ENCODE measurements around the gene SCUBE1.

SCUBE1 gene

DNA sequence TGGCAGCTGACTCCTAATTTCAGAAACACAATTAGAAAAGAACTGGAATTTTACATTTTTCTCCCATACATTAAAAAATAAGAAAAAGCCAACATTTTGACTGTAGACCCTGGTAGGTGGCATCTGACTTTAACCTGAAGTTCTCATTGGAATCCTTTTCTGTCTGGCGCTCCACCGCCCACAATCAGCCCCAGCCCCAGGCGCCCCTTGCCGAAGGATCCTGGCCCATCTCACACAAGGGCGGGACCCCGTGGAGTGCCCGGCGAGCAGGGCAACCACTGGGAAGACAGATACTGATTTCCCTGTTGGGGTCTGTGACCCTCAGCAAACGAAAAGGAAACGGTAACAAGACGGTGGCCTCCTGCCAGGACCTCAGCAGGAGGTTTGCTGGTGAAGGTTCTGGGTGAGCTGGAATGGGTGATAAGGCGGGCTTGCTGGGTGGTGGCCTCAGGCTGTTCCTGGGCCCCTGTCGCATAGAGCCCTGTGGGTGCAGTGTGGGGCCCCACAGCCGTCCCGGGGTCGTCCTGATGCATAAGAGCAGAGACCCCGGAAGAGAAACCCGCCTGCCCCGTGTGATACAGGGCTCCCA is 176.1 kb downstream of the SCUBE1 start:
- peak overlapping the region; percentile 56 for H3K27ac ChIP-seq
- no peak for DNase-seq (ENCODE audit: low spot score)
- CTCF ChIA-PET, result no interaction called here
- TF ChIP-seq CTCF (conservative IDR thresholded peaks at IDR 0.05; ENCODE audit: low read depth), result no peak
- POLR2A ChIA-PET (ENCODE audit: low non-redundant PET), result no interaction called here

- peak overlapping the region; percentile 56 for H3K27ac ChIP-seq
- POLR2A ChIA-PET (ENCODE audit: low non-redundant PET), result no interaction called here
- no peak for DNase-seq (ENCODE audit: low spot score)
- TF ChIP-seq CTCF (conservative IDR thresholded peaks at IDR 0.05; ENCODE audit: low read depth), result no peak
- CTCF ChIA-PET, result no interaction called here
Observed at GRCh38 chr22:43166132-43166930, 176.8 kb downstream of the SCUBE1 start.

DNA sequence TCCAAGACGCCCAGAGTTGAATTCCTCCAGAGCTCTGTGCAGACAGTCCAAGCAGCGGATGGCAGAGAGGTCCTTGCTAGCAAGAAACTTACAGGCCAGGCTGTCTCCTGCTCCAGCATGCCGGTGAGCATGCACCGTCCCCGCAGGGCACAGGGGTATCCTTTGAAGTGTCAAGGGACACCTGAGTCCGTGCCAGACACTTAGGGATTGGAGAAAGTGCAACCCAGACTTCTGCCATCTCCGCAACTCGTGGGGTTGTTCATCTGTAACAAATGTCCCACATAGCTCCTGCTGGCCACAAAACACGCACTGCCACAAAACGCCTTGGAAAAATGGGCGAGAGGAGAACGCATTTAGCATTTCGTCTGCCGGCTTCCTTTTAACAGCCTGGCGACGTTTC is 178.5 kb downstream of the SCUBE1 start:
- TF ChIP-seq CTCF (conservative IDR thresholded peaks at IDR 0.05; ENCODE audit: low read depth), result no peak
- H3K27ac ChIP-seq, result peak overlapping the region; percentile 98
- CTCF ChIA-PET, result no interaction called here
- POLR2A ChIA-PET (ENCODE audit: low non-redundant PET), result no interaction called here
- DNase-seq (ENCODE audit: low spot score), result no peak

GRCh38 chr22:43163241-43163795 is 179.9 kb downstream of the SCUBE1 start:
- ChIA-PET POLR2A (ENCODE audit: low non-redundant PET) (interaction anchor here (0.8 kb wide), 1 partner anchor 24 kb away, joined by 3 read pairs; no protein-coding TSS in a partner anchor), CTCF (no interaction called here)
- no peak for DNase-seq (ENCODE audit: low spot score)
- TF ChIP-seq CTCF (conservative IDR thresholded peaks at IDR 0.05; ENCODE audit: low read depth), result no peak
- H3K27ac ChIP-seq, result peak overlapping the region; percentile 98

DNA sequence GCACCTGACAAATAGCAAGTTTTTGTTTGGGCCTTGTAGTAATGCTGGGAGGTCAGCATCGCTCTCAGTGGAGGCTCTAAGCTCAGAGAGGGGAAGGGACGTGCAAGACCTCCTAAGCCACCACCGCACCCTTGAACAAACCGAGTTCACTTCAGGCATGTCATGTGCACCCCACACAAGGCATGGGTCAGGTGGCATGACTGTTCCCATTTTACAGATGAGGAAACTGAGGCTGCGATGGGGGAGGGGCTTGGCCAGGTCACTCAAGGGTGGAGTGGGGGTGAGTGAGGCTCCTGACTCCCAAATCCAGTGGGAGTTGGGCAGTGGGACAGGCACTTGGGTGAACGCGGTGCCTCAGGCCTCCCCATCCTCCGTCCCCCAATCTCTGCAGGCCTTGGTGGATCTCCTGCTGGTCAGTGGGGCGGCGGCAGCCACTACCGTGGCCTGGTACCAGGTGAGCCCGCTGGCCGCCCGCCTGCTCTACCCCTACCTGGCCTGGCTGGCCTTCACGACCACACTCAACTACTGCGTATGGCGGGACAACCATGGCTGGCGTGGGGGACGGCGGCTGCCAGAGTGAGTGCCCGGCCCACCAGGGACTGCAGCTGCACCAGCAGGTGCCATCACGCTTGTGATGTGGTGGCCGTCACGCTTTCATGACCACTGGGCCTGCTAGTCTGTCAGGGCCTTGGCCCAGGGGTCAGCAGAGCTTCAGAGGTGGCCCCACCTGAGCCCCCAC is 180.6 kb downstream of the SCUBE1 start:
- no peak for DNase-seq (ENCODE audit: low spot score)
- TF ChIP-seq CTCF (conservative IDR thresholded peaks at IDR 0.05; ENCODE audit: low read depth), result no peak
- CTCF ChIA-PET, result no interaction called here
- peak overlapping the region; percentile 98 for H3K27ac ChIP-seq
- POLR2A ChIA-PET (ENCODE audit: low non-redundant PET), result no interaction called here

- ChIA-PET POLR2A (ENCODE audit: low non-redundant PET) (no interaction called here), CTCF (no interaction called here)
- no peak for DNase-seq (ENCODE audit: low spot score)
- peak overlapping the region; percentile 98 for H3K27ac ChIP-seq
- TF ChIP-seq CTCF (conservative IDR thresholded peaks at IDR 0.05; ENCODE audit: low read depth), result no peak
Observed at GRCh38 chr22:43160497-43161126, 182.6 kb downstream of the SCUBE1 start.
